ENCODE measurements around the gene C19orf47.
A peak's percentile ranks its signal among the peaks of the same experiment; 100 is the strongest.

The C19orf47 gene

GRCh38 chr19:40280608-40281221 is 67.5 kb downstream of the C19orf47 start:
- no peak for DNase-seq

DNA sequence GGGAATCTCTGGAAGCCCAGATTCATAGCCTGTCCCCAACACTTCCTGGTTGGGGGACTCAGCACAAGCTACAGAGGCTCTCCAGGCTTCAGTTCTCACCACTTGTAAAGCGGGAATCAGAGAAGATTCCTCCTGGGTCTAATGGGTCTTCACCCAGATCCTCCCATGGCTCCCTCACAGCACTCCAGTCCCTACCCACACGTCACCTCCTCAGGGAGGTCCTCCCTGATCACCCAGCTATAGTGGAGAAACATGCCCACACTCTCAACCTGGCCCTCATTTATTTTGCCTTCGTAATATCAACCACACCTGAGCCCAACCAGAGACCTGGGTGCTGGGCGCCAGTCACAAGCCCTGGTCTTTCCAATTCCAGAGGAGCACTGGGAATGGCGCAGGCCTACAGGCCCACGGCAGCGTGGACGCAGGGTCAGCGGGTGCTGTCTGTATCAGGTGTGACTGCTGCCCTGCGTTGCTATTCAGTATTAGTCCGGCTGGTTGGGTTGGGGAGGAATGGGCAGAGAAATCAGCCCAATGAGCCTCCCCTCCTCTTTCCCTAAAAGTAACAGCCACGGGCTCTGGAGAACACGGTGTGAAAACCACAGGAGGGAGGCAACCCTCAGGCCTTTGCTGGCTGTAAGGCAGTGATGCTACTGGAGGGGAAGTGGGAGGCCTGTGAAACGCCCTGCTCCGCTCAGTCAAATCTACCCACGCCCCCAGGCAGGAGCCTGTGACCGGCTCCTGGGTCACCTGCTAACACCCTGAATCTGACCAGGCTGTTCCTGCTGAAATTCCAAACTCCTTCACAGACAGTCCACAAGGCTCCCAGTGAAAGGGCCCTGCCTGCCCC is 68.2 kb downstream of the C19orf47 start:
- no peak for DNase-seq

- DNase-seq: no peak
Measured at GRCh38 chr19:40279120-40279551, 69.1 kb downstream of the C19orf47 start.

DNA sequence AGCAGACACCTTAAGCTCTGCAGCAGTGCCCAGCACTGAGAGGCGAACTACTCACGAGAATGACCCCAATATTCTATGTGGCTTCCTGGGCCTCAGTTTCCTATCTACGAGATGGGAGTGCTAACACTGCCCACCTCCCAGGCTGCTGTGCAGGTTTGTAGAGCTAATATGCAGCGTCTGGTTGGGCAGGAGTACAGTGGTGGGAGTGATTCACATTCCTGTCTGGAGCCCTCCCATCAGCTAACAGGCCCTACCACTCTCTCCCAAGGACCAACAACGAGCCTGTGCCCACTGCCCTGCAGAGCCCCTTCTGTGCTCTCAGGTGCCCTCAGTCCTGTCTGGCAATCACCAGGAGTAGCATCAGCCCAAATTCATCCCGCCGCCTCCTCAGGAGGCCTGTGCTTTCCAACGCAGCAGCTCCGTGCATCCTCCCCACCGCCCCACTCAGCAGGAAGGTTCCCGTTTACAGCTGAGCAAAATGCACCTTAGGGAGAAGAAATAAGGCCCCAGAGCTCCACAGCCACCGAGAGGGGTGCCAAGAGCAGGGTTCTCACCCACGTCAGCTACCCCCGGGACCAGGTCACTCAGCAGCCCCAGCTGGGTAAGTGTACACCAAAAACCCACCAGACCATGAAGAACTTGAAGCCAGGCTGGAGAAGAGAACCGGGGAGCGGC is 69.7 kb downstream of the C19orf47 start:
- no peak for DNase-seq

DNA sequence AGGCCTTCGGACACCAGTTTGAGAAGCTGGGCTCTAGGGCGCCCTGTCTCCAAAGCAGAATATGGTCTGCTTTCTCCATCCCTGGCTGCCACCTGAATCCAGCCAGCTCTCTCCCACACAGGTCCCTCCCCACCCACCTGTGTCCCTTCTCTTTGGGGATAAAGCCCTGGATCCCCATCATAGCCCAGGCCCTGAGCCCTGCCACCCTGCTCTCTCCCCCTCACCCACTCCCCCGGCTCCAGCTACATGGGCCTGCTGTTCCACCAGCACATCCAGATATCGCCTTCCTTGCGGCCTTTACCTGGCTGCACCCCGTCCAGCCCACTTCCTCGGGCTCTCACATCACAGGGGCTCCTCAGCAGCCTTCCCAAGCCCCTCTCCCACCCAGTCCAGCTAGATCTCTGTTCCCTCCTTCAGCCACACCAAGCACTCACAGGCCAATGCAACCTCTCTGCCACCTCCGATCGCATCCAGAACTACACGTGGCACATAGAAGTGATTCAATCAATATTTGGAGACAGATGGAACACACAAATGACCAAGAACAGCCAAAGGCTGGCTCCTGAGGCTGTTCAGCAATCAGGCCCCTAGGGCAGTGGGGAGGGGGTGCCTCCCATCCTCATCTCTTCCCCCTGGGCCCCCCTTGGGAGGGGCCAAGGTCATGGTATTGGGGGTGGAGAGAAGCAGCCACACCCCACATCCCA is 70.7 kb downstream of the C19orf47 start:
- no peak for DNase-seq

GRCh38 chr19:40274585-40275544 is 73.3 kb downstream of the C19orf47 start:
- DNase-seq: peak; percentile 24 to 41

- DNase-seq: no peak
Measured at GRCh38 chr19:40273469-40274360, 74.5 kb downstream of the C19orf47 start.

DNA sequence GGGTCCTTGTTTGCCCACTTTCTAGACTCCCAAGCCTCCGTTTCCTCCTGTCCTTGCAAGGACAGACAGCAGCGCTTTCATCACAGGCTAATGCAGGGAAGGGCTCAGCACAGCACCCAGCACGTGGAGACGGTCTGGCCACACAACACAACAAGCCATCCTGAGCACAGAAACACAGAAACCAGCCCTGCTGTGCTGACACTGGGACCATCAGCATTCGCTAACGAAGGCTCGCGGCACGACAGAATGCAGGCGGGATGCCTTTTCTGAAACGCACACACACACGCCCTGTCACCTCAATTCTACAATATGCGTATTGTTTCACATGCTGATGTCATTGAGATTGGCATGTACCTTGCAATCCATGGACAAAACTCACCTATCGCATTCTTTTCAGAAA is 75.9 kb downstream of the C19orf47 start:
- DNase-seq: no peak

GRCh38 chr19:40271706-40272105 is 76.5 kb downstream of the C19orf47 start:
- DNase-seq: no peak

DNA sequence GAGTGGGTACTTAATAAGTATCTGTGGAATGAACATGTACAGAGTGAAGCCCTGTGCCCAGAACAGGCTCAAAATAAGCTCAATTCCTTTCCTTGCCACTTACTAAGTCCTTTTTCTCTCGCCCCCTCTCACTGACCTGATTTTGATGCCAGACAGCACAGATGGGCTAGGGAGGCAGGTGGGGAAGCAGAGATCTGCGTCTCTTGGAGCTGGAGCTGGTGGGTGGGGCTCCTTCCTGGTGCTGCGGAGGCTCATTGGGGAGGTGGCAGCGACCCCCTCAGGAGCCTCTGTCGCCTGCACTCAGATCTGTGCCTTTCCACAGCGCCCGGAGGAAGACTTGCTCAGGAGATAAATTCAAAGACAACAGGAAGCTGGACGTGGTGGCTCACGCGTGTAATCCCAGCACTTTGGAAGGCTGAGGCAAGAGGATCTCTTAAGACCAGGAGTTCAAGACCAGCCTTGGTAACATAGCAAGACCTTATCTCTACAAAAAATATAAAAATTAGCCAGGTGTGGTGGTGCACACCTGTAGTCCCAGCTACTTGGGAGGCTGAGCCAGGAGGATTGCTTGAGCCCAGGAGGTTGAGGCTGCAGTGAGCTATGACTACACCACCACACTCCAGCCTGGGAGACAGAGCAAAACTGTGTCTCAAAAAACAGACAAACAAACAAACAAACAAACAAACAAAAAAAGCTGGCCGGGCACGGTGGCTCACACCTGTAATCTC is 77.7 kb downstream of the C19orf47 start:
- no peak for DNase-seq
